ENCODE measurements around the gene C3orf33. TPM values are rescaled to one million over a fixed set of nuclear protein-coding genes. Genes with fewer than 3 reads are reported as not detected.

The C3orf33 gene
- total and polyA plus RNA-seq, 9 of the 15 experiments (the other 6 are each of a cell fraction or from before 2014, with no cell fraction given), result 4.1 to 10.2 (median 6.0) TPM

DNA sequence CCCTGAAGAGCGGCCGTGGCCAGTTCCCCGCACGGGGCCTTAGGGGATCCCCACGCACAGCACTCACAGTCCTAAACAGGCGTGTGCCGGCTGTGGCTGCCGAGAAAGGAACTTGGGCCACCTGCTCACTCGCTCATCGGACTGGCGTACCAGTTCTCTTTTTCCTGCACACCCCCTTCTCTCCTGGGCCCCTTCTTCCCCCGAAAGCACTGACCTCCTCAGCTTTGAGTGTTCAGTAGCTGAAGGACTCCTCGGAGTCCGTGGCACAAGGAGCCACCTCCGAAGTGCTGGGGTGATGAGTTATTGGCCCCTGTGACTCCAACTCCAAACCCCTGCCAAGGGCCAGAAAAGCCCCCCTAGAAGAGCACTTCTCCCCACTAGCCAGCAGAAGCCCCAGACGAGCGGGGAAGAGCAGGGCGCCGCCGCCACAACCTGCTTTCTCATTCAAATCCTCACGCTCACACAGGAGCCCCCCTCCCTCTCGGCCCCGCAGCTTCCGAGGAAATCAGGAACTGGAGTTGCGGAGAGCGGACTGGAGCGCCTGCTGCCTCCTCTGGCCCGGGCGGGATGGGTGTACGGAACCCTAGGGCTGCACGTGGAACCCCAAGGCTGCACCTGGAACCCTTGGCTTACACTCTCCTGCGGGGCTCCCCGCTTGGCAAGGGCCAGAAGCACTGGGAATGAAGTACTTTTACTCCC is 61.3 kb downstream of the C3orf33 start, which contains the start of gene PLCH1 (continued):
- TF ChIP-seq, protein P1, sequence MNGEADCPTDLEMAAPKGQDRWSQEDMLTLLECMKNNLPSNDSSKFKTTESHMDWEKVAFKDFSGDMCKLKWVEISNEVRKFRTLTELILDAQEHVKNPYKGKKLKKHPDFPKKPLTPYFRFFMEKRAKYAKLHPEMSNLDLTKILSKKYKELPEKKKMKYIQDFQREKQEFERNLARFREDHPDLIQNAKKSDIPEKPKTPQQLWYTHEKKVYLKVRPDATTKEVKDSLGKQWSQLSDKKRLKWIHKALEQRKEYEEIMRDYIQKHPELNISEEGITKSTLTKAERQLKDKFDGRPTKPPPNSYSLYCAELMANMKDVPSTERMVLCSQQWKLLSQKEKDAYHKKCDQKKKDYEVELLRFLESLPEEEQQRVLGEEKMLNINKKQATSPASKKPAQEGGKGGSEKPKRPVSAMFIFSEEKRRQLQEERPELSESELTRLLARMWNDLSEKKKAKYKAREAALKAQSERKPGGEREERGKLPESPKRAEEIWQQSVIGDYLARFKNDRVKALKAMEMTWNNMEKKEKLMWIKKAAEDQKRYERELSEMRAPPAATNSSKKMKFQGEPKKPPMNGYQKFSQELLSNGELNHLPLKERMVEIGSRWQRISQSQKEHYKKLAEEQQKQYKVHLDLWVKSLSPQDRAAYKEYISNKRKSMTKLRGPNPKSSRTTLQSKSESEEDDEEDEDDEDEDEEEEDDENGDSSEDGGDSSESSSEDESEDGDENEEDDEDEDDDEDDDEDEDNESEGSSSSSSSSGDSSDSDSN (IDR thresholded peaks at IDR 0.05; ENCODE audit: borderline replicate concordance in 1 of 2, low read depth in 2 of 2, low read length in 2 of 2), result 0 out of 4 replicates have a peak, but pooled peaks have one; percentile 0 to 29
- TF ChIP-seq TARDBP (IDR thresholded peaks at IDR 0.05), result no peak
- no peak for TF ChIP-seq XRCC4 (IDR thresholded peaks at IDR 0.05; ENCODE audit: extremely low read depth, insufficient read depth, insufficient read length)
- TF ChIP-seq ASH1L (IDR thresholded peaks at IDR 0.05; ENCODE audit: borderline replicate concordance, low read depth, partially characterized antibody), result no peak
- no peak for TF ChIP-seq ELF2 (CRISPR knock-in tag; IDR thresholded peaks at IDR 0.05)
- TF ChIP-seq RBBP5 (IDR thresholded peaks at IDR 0.05; ENCODE audit: borderline replicate concordance, insufficient read depth, low read length, poor library complexity, severe bottlenecking), result no peak
- no peak for TF ChIP-seq PCBP1 (IDR thresholded peaks at IDR 0.05; ENCODE audit: low read depth, low read length, poor library complexity, severe bottlenecking)
- TF ChIP-seq EHMT2 (IDR thresholded peaks at IDR 0.05), result no peak
- 0 out of 2 replicates have a peak, but pooled peaks have one; percentile 25 for TF ChIP-seq L3MBTL2 (IDR thresholded peaks at IDR 0.05)
- TF ChIP-seq SMAD2 (IDR thresholded peaks at IDR 0.05; ENCODE audit: low read depth, low read length), result no peak
- TF ChIP-seq ZNF124 (CRISPR knock-in tag; IDR thresholded peaks at IDR 0.05), result no peak
- TF ChIP-seq, protein P2, sequence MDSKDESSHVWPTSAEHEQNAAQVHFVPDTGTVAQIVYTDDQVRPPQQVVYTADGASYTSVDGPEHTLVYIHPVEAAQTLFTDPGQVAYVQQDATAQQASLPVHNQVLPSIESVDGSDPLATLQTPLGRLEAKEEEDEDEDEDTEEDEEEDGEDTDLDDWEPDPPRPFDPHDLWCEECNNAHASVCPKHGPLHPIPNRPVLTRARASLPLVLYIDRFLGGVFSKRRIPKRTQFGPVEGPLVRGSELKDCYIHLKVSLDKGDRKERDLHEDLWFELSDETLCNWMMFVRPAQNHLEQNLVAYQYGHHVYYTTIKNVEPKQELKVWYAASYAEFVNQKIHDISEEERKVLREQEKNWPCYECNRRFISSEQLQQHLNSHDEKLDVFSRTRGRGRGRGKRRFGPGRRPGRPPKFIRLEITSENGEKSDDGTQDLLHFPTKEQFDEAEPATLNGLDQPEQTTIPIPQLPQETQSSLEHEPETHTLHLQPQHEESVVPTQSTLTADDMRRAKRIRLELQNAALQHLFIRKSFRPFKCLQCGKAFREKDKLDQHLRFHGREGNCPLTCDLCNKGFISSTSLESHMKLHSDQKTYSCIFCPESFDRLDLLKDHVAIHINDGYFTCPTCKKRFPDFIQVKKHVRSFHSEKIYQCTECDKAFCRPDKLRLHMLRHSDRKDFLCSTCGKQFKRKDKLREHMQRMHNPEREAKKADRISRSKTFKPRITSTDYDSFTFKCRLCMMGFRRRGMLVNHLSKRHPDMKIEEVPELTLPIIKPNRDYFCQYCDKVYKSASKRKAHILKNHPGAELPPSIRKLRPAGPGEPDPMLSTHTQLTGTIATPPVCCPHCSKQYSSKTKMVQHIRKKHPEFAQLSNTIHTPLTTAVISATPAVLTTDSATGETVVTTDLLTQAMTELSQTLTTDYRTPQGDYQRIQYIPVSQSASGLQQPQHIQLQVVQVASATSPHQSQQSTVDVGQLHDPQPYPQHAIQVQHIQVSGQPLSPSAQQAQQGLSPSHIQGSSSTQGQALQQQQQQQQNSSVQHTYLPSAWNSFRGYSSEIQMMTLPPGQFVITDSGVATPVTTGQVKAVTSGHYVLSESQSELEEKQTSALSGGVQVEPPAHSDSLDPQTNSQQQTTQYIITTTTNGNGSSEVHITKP (IDR thresholded peaks at IDR 0.05; ENCODE audit: partially characterized antibody), result peak; percentile 21
- TF ChIP-seq, protein P3, sequence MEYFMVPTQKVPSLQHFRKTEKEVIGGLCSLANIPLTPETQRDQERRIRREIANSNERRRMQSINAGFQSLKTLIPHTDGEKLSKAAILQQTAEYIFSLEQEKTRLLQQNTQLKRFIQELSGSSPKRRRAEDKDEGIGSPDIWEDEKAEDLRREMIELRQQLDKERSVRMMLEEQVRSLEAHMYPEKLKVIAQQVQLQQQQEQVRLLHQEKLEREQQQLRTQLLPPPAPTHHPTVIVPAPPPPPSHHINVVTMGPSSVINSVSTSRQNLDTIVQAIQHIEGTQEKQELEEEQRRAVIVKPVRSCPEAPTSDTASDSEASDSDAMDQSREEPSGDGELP (CRISPR knock-in tag; IDR thresholded peaks at IDR 0.05; ENCODE audit: borderline replicate concordance), result peak; percentile 58; the same call in 1 of the 2 replicates
- TF ChIP-seq CBX3 (IDR thresholded peaks at IDR 0.05; ENCODE audit: borderline replicate concordance in 1 of 2, low read length in 2 of 2), result no peak
- TF ChIP-seq TCF3 (CRISPR knock-in tag; IDR thresholded peaks at IDR 0.05), result no peak
- TF ChIP-seq JUND (IDR thresholded peaks at IDR 0.05; ENCODE audit: borderline replicate concordance, low read depth, low read length), result no peak; the same call in 1 of the 2 replicates
- peak; percentile 24; the same call in 1 of the 3 replicates for TF ChIP-seq JUND (tag; IDR thresholded peaks at IDR 0.05; ENCODE audit: borderline replicate concordance, low read depth, low read length)
- TF ChIP-seq ZNF764 (CRISPR knock-in tag; IDR thresholded peaks at IDR 0.05; ENCODE audit: low read depth), result no peak
- TF ChIP-seq, protein P4, sequence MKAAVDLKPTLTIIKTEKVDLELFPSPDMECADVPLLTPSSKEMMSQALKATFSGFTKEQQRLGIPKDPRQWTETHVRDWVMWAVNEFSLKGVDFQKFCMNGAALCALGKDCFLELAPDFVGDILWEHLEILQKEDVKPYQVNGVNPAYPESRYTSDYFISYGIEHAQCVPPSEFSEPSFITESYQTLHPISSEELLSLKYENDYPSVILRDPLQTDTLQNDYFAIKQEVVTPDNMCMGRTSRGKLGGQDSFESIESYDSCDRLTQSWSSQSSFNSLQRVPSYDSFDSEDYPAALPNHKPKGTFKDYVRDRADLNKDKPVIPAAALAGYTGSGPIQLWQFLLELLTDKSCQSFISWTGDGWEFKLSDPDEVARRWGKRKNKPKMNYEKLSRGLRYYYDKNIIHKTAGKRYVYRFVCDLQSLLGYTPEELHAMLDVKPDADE (conservative IDR thresholded peaks at IDR 0.05; ENCODE audit: control insufficient read depth, low read depth, low read length), result no peak
